BE2C (cell line): ENCODE measurements around the gene ITGB7.

Experiments used
- DNase-seq: peaks from one replicate; pipeline ENCODE4 v3.0.0-alpha.2; 2020
- H3K27me3 ChIP-seq: fragments of 250-450 bp; sonication (Bioruptor Pico); 2 replicates; pipeline ENCODE4 v1.5.1; 2020; ENCODE audit warnings: mild to moderate bottlenecking
- H3K36me3 ChIP-seq: fragments of 250-450 bp; sonication (Bioruptor Pico); 2 replicates; pipeline ENCODE4 v1.5.1; 2020; ENCODE audit warnings: mild to moderate bottlenecking
- H3K4me1 ChIP-seq: fragments of 250-450 bp; sonication (Bioruptor Pico); 2 replicates; pipeline ENCODE4 v1.5.1; 2020
- H3K4me3 ChIP-seq: 2 replicates; pipeline ENCODE4 v1.5.1; 2011; ENCODE audit warnings: low read depth, low read length
- H3K9me3 ChIP-seq: fragments of 250-450 bp; sonication (Bioruptor Pico); 2 replicates; pipeline ENCODE4 v1.5.1; 2020
- CTCF ChIP-seq: IDR thresholded peaks from 2 replicates; pipeline ENCODE4 v1.5.1; 2012; ENCODE audit warnings: mild to moderate bottlenecking, low read depth, low read length

Gene ITGB7

GRCh38 chr12:53232646-53233461, 25.8 kb upstream of the ITGB7 start:
- peaks cover 25% of the 10 kb centered on the region for H3K4me1 ChIP-seq
- peak; percentile 59 for DNase-seq

GRCh38 chr12:53231921-53232645, 25.0 kb upstream of the ITGB7 start, which contains the start of gene RARG:
RARG (minus strand) TSS chr12:53232209; CDS start chr12:53227545, 4,664 bp downstream.
- Histone ChIP-seq H3K4me1 (peaks cover 25% of the 10 kb centered on the region), H3K9me3 (no peaks in the 10 kb centered on the region), H3K36me3 (no peaks in the 10 kb centered on the region), H3K27me3 (no peaks in the 10 kb centered on the region), H3K4me3 (peak within 1 kb of the TSS; percentile 64)
- DNase-seq, result peak; percentile 73
- no peak for TF ChIP-seq CTCF

More at GRCh38 chr12:53232646-53233461, 25.8 kb upstream of the ITGB7 start:
- Histone ChIP-seq H3K36me3 (no peaks in the 10 kb centered on the region), H3K9me3 (no peaks in the 10 kb centered on the region), H3K4me3 (peak overlapping the region; percentile 64), H3K27me3 (no peaks in the 10 kb centered on the region)
- TF ChIP-seq CTCF, result no peak

GRCh38 chr12:53231671-53231920, 24.5 kb upstream of the ITGB7 start:
- no peaks in the 10 kb centered on the region for H3K36me3 ChIP-seq
- H3K9me3 ChIP-seq, result no peaks in the 10 kb centered on the region
- H3K4me1 ChIP-seq, result peaks cover 25% of the 10 kb centered on the region
- no peak for TF ChIP-seq CTCF
- no peak for DNase-seq
- H3K27me3 ChIP-seq, result no peaks in the 10 kb centered on the region
- H3K4me3 ChIP-seq, result peak overlapping the region; percentile 58

GRCh38 chr12:53230108-53230845, 23.2 kb upstream of the ITGB7 start:
- Histone ChIP-seq H3K9me3 (no peaks in the 10 kb centered on the region), H3K27me3 (no peaks in the 10 kb centered on the region), H3K4me3 (no peak overlapping the region), H3K36me3 (no peaks in the 10 kb centered on the region), H3K4me1 (peaks cover 31% of the 10 kb centered on the region)
- no peak for DNase-seq
- TF ChIP-seq CTCF, result no peak

GRCh38 chr12:53229454-53229853, 22.4 kb upstream of the ITGB7 start:
- no peak overlapping the region for H3K4me3 ChIP-seq

More at GRCh38 chr12:53229454-53229853, 22.4 kb upstream of the ITGB7 start:
- Histone ChIP-seq H3K36me3 (no peaks in the 10 kb centered on the region), H3K4me1 (peaks cover 28% of the 10 kb centered on the region), H3K9me3 (no peaks in the 10 kb centered on the region), H3K27me3 (no peaks in the 10 kb centered on the region)
- DNase-seq, result no peak
- TF ChIP-seq CTCF, result no peak
